Measurements from ENCODE around the gene MKRN2OS. TPM values are rescaled to one million over a fixed set of nuclear protein-coding genes. Genes with fewer than 3 reads are reported as not detected.

Gene MKRN2OS
- total and polyA plus RNA-seq, 2 donors (not counting 3 experiments of a cell fraction or from before 2014, with no cell fraction given): not detected

GRCh38 chr3:12556690-12557472, 11.6 kb upstream of the MKRN2OS start, which contains the start of gene MKRN2:
Gene MKRN2, plus strand, starts transcription at chr3:12557087. Its CDS starts 64 bp downstream, at chr3:12557151.
- Histone ChIP-seq H3K9me1 (replicated peaks; ENCODE audit: control insufficient read depth, extremely low read depth, insufficient read depth, low read length) (peaks cover 3% of the 10 kb centered on the region), H3K4me3 (replicated peaks in 1 of 3; ENCODE audit: insufficient read depth in 1 of 3, low read depth in 1 of 3, low read length in 3 of 3) (peak within 1 kb of the TSS; percentile 86 to 98 (median 89)), H3K27ac (ENCODE audit: insufficient read depth, low read depth, low read length) (peak within 1 kb of the TSS; percentile 56), H3K79me2 (ENCODE audit: control insufficient read depth, insufficient read depth, low read length) (peaks cover 47% of the 10 kb centered on the region), H3K9me3 (replicated peaks; ENCODE audit: control insufficient read depth, insufficient read depth, low read length) (no peaks in the 10 kb centered on the region), H2AFZ (ENCODE audit: low read depth, low read length) (peak within 1 kb of the TSS; percentile 99), H3K36me3 (ENCODE audit: control insufficient read depth in 2 of 2, extremely low read depth in 1 of 2, insufficient read depth in 2 of 2, low read length in 2 of 2) (no peaks in the 10 kb centered on the region), H4K20me1 (replicated peaks; ENCODE audit: control insufficient read depth, extremely low read depth, insufficient read depth, low read length) (peaks cover 4% of the 10 kb centered on the region), H3K4me1 (ENCODE audit: control insufficient read depth, extremely low read depth, insufficient read depth, low read length) (peaks cover 21% of the 10 kb centered on the region), H3K9ac (replicated peaks; ENCODE audit: extremely low read depth, insufficient read depth, low read length) (peak within 1 kb of the TSS; percentile 79), H3K27me3 (ENCODE audit: control insufficient read depth in 2 of 2, insufficient read depth in 2 of 2, low read length in 2 of 2) (no peaks in the 10 kb centered on the region), H3K4me2 (ENCODE audit: insufficient read depth, low read length) (peak within 1 kb of the TSS; percentile 99)
- no TSS peak for BruUV-seq (replicated peaks)
- TF ChIP-seq POLR2A (IDR thresholded peaks at IDR 0.05; ENCODE audit: low read depth, low read length): peak; percentile 98
- no peak for TF ChIP-seq JUN (IDR thresholded peaks at IDR 0.05; ENCODE audit: borderline replicate concordance, insufficient read depth, insufficient read length, low read depth)
- peak; percentile 99 for TF ChIP-seq POLR2AphosphoS5 (IDR thresholded peaks at IDR 0.05; ENCODE audit: insufficient read depth, low read depth, low read length)
- no peak for TF ChIP-seq FOS (IDR thresholded peaks at IDR 0.05; ENCODE audit: borderline replicate concordance, insufficient read depth, low read length)
- TF ChIP-seq MYC (IDR thresholded peaks at IDR 0.05; ENCODE audit: low read depth, low read length): no peak
- no peak for TF ChIP-seq EZH2 (IDR thresholded peaks at IDR 0.05; ENCODE audit: borderline replicate concordance, low read depth, low read length, severe bottlenecking)
- peak; percentile 20 for TF ChIP-seq MAX (IDR thresholded peaks at IDR 0.05; ENCODE audit: insufficient read depth, insufficient read length)
- TF ChIP-seq GATA2 (IDR thresholded peaks at IDR 0.05; ENCODE audit: insufficient read depth, insufficient read length, low read depth, low read length): no peak
- TF ChIP-seq, protein P1, sequence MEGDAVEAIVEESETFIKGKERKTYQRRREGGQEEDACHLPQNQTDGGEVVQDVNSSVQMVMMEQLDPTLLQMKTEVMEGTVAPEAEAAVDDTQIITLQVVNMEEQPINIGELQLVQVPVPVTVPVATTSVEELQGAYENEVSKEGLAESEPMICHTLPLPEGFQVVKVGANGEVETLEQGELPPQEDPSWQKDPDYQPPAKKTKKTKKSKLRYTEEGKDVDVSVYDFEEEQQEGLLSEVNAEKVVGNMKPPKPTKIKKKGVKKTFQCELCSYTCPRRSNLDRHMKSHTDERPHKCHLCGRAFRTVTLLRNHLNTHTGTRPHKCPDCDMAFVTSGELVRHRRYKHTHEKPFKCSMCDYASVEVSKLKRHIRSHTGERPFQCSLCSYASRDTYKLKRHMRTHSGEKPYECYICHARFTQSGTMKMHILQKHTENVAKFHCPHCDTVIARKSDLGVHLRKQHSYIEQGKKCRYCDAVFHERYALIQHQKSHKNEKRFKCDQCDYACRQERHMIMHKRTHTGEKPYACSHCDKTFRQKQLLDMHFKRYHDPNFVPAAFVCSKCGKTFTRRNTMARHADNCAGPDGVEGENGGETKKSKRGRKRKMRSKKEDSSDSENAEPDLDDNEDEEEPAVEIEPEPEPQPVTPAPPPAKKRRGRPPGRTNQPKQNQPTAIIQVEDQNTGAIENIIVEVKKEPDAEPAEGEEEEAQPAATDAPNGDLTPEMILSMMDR (IDR thresholded peaks at IDR 0.05; ENCODE audit: extremely low read depth in 1 of 2, insufficient read depth in 1 of 2, low read depth in 1 of 2, low read length in 2 of 2): no peak
- intact Hi-C loops (cut with micrococcal nuclease): loop anchor here (1.0 to 5.0 kb wide), 6 partner anchors 9 to 420 kb away; partner anchors contain the start of genes RAF1, RPL32 and TSEN2
- ChIA-PET POLR2A (no interaction called here), CTCF (no interaction called here)
- FAIRE-seq (peak; percentile 81), DNase-seq (ENCODE audit: low read depth, low spot score) (peak; percentile 89)
- dilution Hi-C loops (cut with MboI; ENCODE audit: extremely low pct_ligation_motif_present, low sequenced_read_pairs): no loop called here

Measured in endothelial cell of umbilical vein (primary cell).